K562 (cell line): ENCODE results near the gene RAD17. TPM values are rescaled to one million over a fixed set of nuclear protein-coding genes. Genes with fewer than 3 reads are reported as not detected.

Source experiments
- ATAC-seq: fragments of 200-7000 bp; cut with Tn5 transposase; 3 replicates; pipeline ENCODE4 v1.9.1; 2020; ENCODE audit warnings: moderate library complexity
- BruUV-seq: library from RNA; stranded (reverse); fragments of 400-500 nt; replicated peaks from 2 replicates; lab custom pipeline; 2021; lab: Mats Ljungman, UMichigan
- CTCF ChIA-PET: fragments of 300-600 bp; formaldehyde crosslinking; extraction: SDS; loops from one replicate; lab custom pipeline; 2021; ENCODE audit warnings: low intra/inter-chr PET ratio; lab: Yijun Ruan, JAX
- POLR2A ChIA-PET: fragments of 300-600, 350-650 bp; sonication (Branson Sonifier 250); formaldehyde crosslinking; extraction: SDS; loops from one replicate; lab custom pipeline; 2021; ENCODE audit warnings: antibody characterized with exemption, inconsistent platforms; lab: Yijun Ruan, JAX
- DNase-seq, 4 experiments: peaks; one replicate each; pipeline versions ENCODE4 v3.0.0 to v3.0.0-alpha.2; 2011 to 2018; ENCODE audit warnings: low spot score in 3 of 4, mixed read lengths in 3 of 4; ENCODE audit errors: extremely low read depth in 1 of 4
- FAIRE-seq: peaks from 2 replicates; lab custom pipeline; 2011; peaks lifted over from hg19 to GRCh38; lab: Jason Lieb, UNC
- H2AFZ ChIP-seq: 2 replicates; pipeline ENCODE4 v1.6.0; 2011; ENCODE audit warnings: low read depth, low read length, control low read depth, inconsistent platforms
- H3K27ac ChIP-seq: fragments of 200-600 bp; 3 replicates; pipeline ENCODE4 v1.8.0; 2011; ENCODE audit warnings: low read depth, mild to moderate bottlenecking, control low read depth, inconsistent platforms, low read length, moderate library complexity, mixed read lengths; ENCODE audit errors: extremely low read depth
- H3K27me3 ChIP-seq, 2 experiments: fragments of 300-600 bp in 1 of 2; 2 replicates in 1 of 2; 3 replicates in 1 of 2; pipeline versions ENCODE4 v1.6.0 to v1.8.0; 2011; ENCODE audit warnings: inconsistent platforms in 2 of 2, low read length in 2 of 2, mild to moderate bottlenecking in 1 of 2, mixed read lengths in 1 of 2, moderate library complexity in 1 of 2; ENCODE audit not compliant: control insufficient read depth in 2 of 2, insufficient read depth in 2 of 2
- H3K36me3 ChIP-seq: fragments of 300-600 bp; 3 replicates; pipeline ENCODE4 v1.8.0; 2011; ENCODE audit warnings: mild to moderate bottlenecking, low read length, inconsistent platforms; ENCODE audit not compliant: control insufficient read depth, insufficient read depth
- H3K4me1 ChIP-seq, 2 experiments: fragments of 200-600 bp in 1 of 2; replicated peaks in 1 of 2; 2 replicates in 1 of 2; 3 replicates in 1 of 2; pipeline versions ENCODE4 v1.5.1 to v1.8.0; 2011; ENCODE audit warnings: inconsistent platforms in 2 of 2, low read length in 2 of 2, mild to moderate bottlenecking in 1 of 2, mixed read lengths in 1 of 2, moderate library complexity in 1 of 2; ENCODE audit not compliant: control insufficient read depth in 2 of 2, insufficient read depth in 2 of 2
- H3K4me2 ChIP-seq: 2 replicates; pipeline ENCODE4 v1.6.1; 2011; ENCODE audit warnings: low read length, control low read depth, inconsistent platforms, mixed read lengths; ENCODE audit not compliant: insufficient read depth
- H3K4me3 ChIP-seq: fragments of 200-600 bp; sonication (generic), shearing (Covaris generic); 2 replicates; pipeline ENCODE4 v1.5.1; 2016; ENCODE audit warnings: control low read depth, inconsistent platforms
- H3K79me2 ChIP-seq: fragments of 200-600 bp; 3 replicates; pipeline ENCODE4 v1.8.0; 2011; ENCODE audit warnings: low read length, inconsistent platforms; ENCODE audit not compliant: control insufficient read depth, insufficient read depth
- H3K9ac ChIP-seq, 2 experiments: 2 replicates each; pipeline versions ENCODE4 v1.6.0 to v1.6.1; 2011; ENCODE audit warnings: low read depth in 2 of 2, low read length in 2 of 2, control low read depth in 1 of 2, inconsistent platforms in 1 of 2, mild to moderate bottlenecking in 1 of 2, mixed read lengths in 1 of 2; ENCODE audit not compliant: insufficient read depth in 1 of 2
- H3K9me1 ChIP-seq: one replicate; pipeline ENCODE4 v1.6.0; 2011; ENCODE audit warnings: inconsistent platforms, mild to moderate bottlenecking, low read length, moderate library complexity; ENCODE audit not compliant: control insufficient read depth, insufficient read depth
- H3K9me3 ChIP-seq: replicated peaks from 2 replicates; pipeline ENCODE4 v1.5.1; 2011; ENCODE audit warnings: low read depth, low read length, inconsistent platforms; ENCODE audit not compliant: control insufficient read depth, insufficient read depth
- H4K20me1 ChIP-seq: replicated peaks from 2 replicates; pipeline ENCODE4 v1.6.1; 2011; ENCODE audit warnings: low read length, inconsistent platforms, mixed read lengths; ENCODE audit not compliant: control insufficient read depth, insufficient read depth
- ARID2 ChIP-seq: fragments of 450-650 bp; IDR thresholded peaks from 2 replicates; pipeline ENCODE4 v1.6.1; 2017; ENCODE audit warnings: antibody characterized with exemption, mild to moderate bottlenecking
- ATF1 ChIP-seq, 2 experiments: fragments of 450-650 bp in 1 of 2; IDR thresholded peaks; 2 replicates each; pipeline ENCODE4 v1.6.1; 2016; ENCODE audit warnings: missing compliant biosample characterization in 1 of 2, missing genetic modification characterization in 1 of 2
- BCOR ChIP-seq: fragments of 450-650 bp; IDR thresholded peaks from 2 replicates; pipeline ENCODE4 v1.6.1; 2016
- CBX3 ChIP-seq, 2 experiments: IDR thresholded peaks; 1 replicate in 1 of 2; 2 replicates in 1 of 2; pipeline ENCODE4 v1.6.1; 2012; ENCODE audit warnings: inconsistent platforms in 2 of 2, low read length in 2 of 2, borderline replicate concordance in 1 of 2, control low read depth in 1 of 2
- FOXA1 ChIP-seq: fragments of 450-650 bp; IDR thresholded peaks from 2 replicates; pipeline ENCODE4 v1.6.1; 2016; ENCODE audit warnings: mild to moderate bottlenecking, borderline replicate concordance
- HBP1 ChIP-seq: fragments of 450-650 bp; formaldehyde crosslinking; IDR thresholded peaks from 2 replicates; pipeline ENCODE4 v1.4.0; 2022; ENCODE audit warnings: missing genetic modification characterization
- JUNB ChIP-seq: fragments of 450-650 bp; formaldehyde crosslinking; conservative IDR thresholded peaks from 2 replicates; pipeline ENCODE4 v1.4.0; 2020; ENCODE audit warnings: mild to moderate bottlenecking
- JUND ChIP-seq, 2 experiments: IDR thresholded peaks; 2 replicates in 1 of 2; 3 replicates in 1 of 2; pipeline ENCODE4 v1.6.1; 2011; ENCODE audit warnings: borderline replicate concordance in 2 of 2, low read depth in 2 of 2, low read length in 2 of 2, improper control_type of control experiment in 1 of 2, missing biosample characterization in 1 of 2, missing genetic modification characterization in 1 of 2, missing genetic modification reagents in 1 of 2
- NONO ChIP-seq, 2 experiments: fragments of 200-400 bp in 1 of 2; fragments of 450-650 bp in 1 of 2; formaldehyde crosslinking in 1 of 2; IDR thresholded peaks; 2 replicates each; pipeline ENCODE4 v1.6.1; 2017; ENCODE audit warnings: low read depth in 2 of 2, mild to moderate bottlenecking in 2 of 2, moderate library complexity in 2 of 2, low read length in 1 of 2
- NUFIP1 ChIP-seq: fragments of 450-650 bp; IDR thresholded peaks from 2 replicates; pipeline ENCODE4 v1.6.1; 2018; ENCODE audit not compliant: partially characterized antibody
- RBM14 ChIP-seq: fragments of 200-400 bp; formaldehyde crosslinking; IDR thresholded peaks from 2 replicates; pipeline ENCODE4 v1.6.1; 2018; ENCODE audit warnings: low read depth, mild to moderate bottlenecking, low read length, moderate library complexity, borderline replicate concordance; ENCODE audit not compliant: insufficient read depth
- SNAPC5 ChIP-seq: fragments of 250-450 bp; sonication (Bioruptor Pico); IDR thresholded peaks from 2 replicates; pipeline ENCODE4 v1.8.0; 2021; ENCODE audit warnings: moderate library complexity, mild to moderate bottlenecking, inconsistent platforms
- SRF ChIP-seq, 2 experiments: fragments of 250-450, 450-650 bp in 1 of 2; sonication (Bioruptor Pico) in 1 of 2; sonication (generic) in 1 of 2; formaldehyde crosslinking; IDR thresholded peaks; 2 replicates each; pipeline versions ENCODE4 v1.5.0 to v1.5.1; 2020 to 2022; ENCODE audit warnings: mild to moderate bottlenecking in 1 of 2, missing genetic modification reagents in 1 of 2
- THAP7 ChIP-seq: fragments of 250-450 bp; sonication (Bioruptor Pico); IDR thresholded peaks from 2 replicates; pipeline ENCODE4 v1.5.0; 2021
- ZBTB33 ChIP-seq: sonication (generic); formaldehyde crosslinking; IDR thresholded peaks from 2 replicates; pipeline ENCODE4 v1.8.1; 2023; ENCODE audit warnings: mild to moderate bottlenecking, missing genetic modification reagents
- ZNF75A ChIP-seq: fragments of 450-650 bp; formaldehyde crosslinking; IDR thresholded peaks from 2 replicates; pipeline ENCODE4 v1.4.0; 2020; ENCODE audit warnings: mild to moderate bottlenecking
- ZNF79 ChIP-seq: fragments of 250-450 bp; sonication (Bioruptor Pico); IDR thresholded peaks from 2 replicates; pipeline ENCODE4 v1.4.0; 2020; ENCODE audit warnings: low read depth, mild to moderate bottlenecking, moderate library complexity
- WGBS: fragments of 100-300 bp; shearing (Covaris generic); methylation state at CpG from one replicate; pipeline ENCODE4 v1.1.6; 2016; ENCODE audit warnings: low coverage, mixed read lengths; ENCODE audit not compliant: insufficient coverage; ENCODE audit errors: missing lambda C conversion rate; 5-methylcytosine and 5-hydroxymethylcytosine counted together
- in situ Hi-C: fragments of 300-500 bp; cut with MboI; formaldehyde crosslinking; loops from 4 replicates; pipeline ENCODE4 v1.15.0; 2018; ENCODE audit warnings: inconsistent platforms, mixed read lengths
- intact Hi-C: fragments of 100-400 bp; cut with micrococcal nuclease; formaldehyde crosslinking; loops from 2 replicates; pipeline ENCODE4 v1.14.2; 2022
- polyA plus RNA-seq, 8 experiments: library from polyadenylated mRNA; depleted of rRNA in 4 of 8; stranded (reverse) in 5 of 8; unstranded in 3 of 8; fragments of >200 nt; fragmentation: Nextera tagmentation in 2 of 8; fragmentation: Illumina TruSeq in 1 of 8; extraction: Ambion mirVana in 2 of 8; extraction: Trizol in 1 of 8; gene quantifications; 2 replicates each; pipeline versions ENCODE4 v1.2.1 to v1.2.3, GENCODE V29; 2011 to 2014; ENCODE audit warnings: inconsistent platforms in 1 of 8, missing spikeins in 1 of 8
- total RNA-seq, 7 experiments: library from RNA; depleted of rRNA in 6 of 7; stranded (reverse); fragments of >200 nt in 6 of 7; fragmentation: Illumina TruSeq in 2 of 7; extraction: Trizol in 2 of 7; gene quantifications; 2 replicates each; pipeline versions ENCODE4 v1.2.1 to v1.2.3, GENCODE V29; 2011 to 2021; ENCODE audit warnings: low replicate concordance in 1 of 7

RAD17 gene
- total and polyA plus RNA-seq, 9 of the 15 experiments (the other 6 are each of a cell fraction or from before 2014, with no cell fraction given): 21.1 to 50.1 (median 40.1) TPM

GRCh38 chr5:69334793-69335268, 34.8 kb upstream of the RAD17 start:
- H3K27me3 ChIP-seq: no peaks in the 10 kb centered on the region
- no peaks in the 10 kb centered on the region for H3K9me3 ChIP-seq
- H3K4me1 ChIP-seq: peaks cover 7 to 33% of the 10 kb centered on the region in 2 experiments; a peak in 4 of 5 replicates
- in situ Hi-C loops: no loop called here
- intact Hi-C loops: loop anchor here (1.0 to 10.0 kb wide), 3 partner anchors 68 to 310 kb away; no protein-coding TSS in a partner anchor
- FAIRE-seq (peak; percentile 29), ATAC-seq (peak; percentile 93), DNase-seq (peak; percentile 51 to 89 (median 70))
- H2AFZ ChIP-seq: peak overlapping the region; percentile 67
- WGBS: 14% methylated on average over 15 of the region's 18 CpGs
- H4K20me1 ChIP-seq: no peaks in the 10 kb centered on the region
- peaks cover 14% of the 10 kb centered on the region; the same call in 2 of the 3 replicates for H3K79me2 ChIP-seq
- H3K27ac ChIP-seq: no peak overlapping the region
- BruUV-seq: no TSS peak
- no peaks in the 10 kb centered on the region for H3K36me3 ChIP-seq
- ChIA-PET CTCF (interaction anchor here (0.5 to 0.6 kb wide), 2 partner anchors 61 to 1049 kb away, joined by 3 to 6 read pairs; no protein-coding TSS in a partner anchor), POLR2A (interaction anchor here (0.6 to 2.0 kb wide), 4 partner anchors 9 to 166 kb away, joined by 3 to 8 read pairs (median 4); no protein-coding TSS in a partner anchor)
- no peak overlapping the region for H3K4me2 ChIP-seq
- H3K9me1 ChIP-seq: no peaks in the 10 kb centered on the region
- H3K9ac ChIP-seq: no peak overlapping the region; a peak in 1 of 4 replicates
- H3K4me3 ChIP-seq: no peak overlapping the region
- TF ChIP-seq ATF1 (CRISPR knock-in tag; IDR thresholded peaks at IDR 0.05) (no peak), ATF1 (tag; IDR thresholded peaks at IDR 0.05) (peak; percentile 15; the same call in 1 of the 2 replicates), ZBTB33 (CRISPR knock-in tag) (peak; percentile 64), ZNF75A (CRISPR knock-in tag) (no peak), SRF (CRISPR knock-in tag; IDR thresholded peaks at IDR 0.05) (no peak), NONO (IDR thresholded peaks at IDR 0.05; ENCODE audit: low read depth in 2 of 2, low read length in 1 of 2) (0 out of 4 replicates have a peak, but pooled peaks of 1 of the 2 experiments have one; percentile 22), FOXA1 (no peak), NUFIP1 (no peak), BCOR (no peak), JUNB (CRISPR knock-in tag) (no peak), THAP7 (no peak), SNAPC5 (CRISPR knock-in tag) (no peak), ZNF79 (no peak), JUND (IDR thresholded peaks at IDR 0.05; ENCODE audit: borderline replicate concordance, low read depth, low read length) (peak; percentile 36), JUND (tag; IDR thresholded peaks at IDR 0.05; ENCODE audit: borderline replicate concordance, low read depth, low read length) (no peak), ARID2 (0 out of 2 replicates have a peak, but pooled peaks have one; percentile 43), HBP1 (CRISPR knock-in tag) (no peak), RBM14 (no peak), CBX3 (IDR thresholded peaks at IDR 0.05; ENCODE audit: borderline replicate concordance in 1 of 2, low read length in 2 of 2) (no peak)
